Measurements from ENCODE around the gene CDADC1. TPM values are rescaled to one million over a fixed set of nuclear protein-coding genes. Genes with fewer than 3 reads are reported as not detected.

Gene CDADC1
- total and polyA plus RNA-seq, 2 of the 13 experiments (the other 11 are each of a cell fraction or from before 2014, with no cell fraction given): 2.4 to 9.0 TPM

GRCh38 chr13:49251326-49251725 lies 3.6 kb downstream of the CDADC1 start:
- intact Hi-C loops (cut with micrococcal nuclease; ENCODE audit: unreplicated experiment) (no loop called here), in situ Hi-C loops (cut with HindIII; ENCODE audit: extremely low pct_ligation_motif_present, low pct_unique_long_range_greater_than_20kb) (no loop called here)
- Histone ChIP-seq H2AFZ (ENCODE audit: low read length) (no peak overlapping the region), H3K79me2 (ENCODE audit: insufficient read depth, low read length) (peaks cover 7% of the 10 kb centered on the region), H3K4me2 (ENCODE audit: low read depth, low read length) (no peak overlapping the region), H3K27ac (ENCODE audit: extremely low read length, insufficient read depth, low read length) (no peak overlapping the region), H3K9ac (ENCODE audit: insufficient read depth, low read depth, low read length) (no peak overlapping the region), H3K9me3 (ENCODE audit: low read length) (no peaks in the 10 kb centered on the region), H4K20me1 (ENCODE audit: insufficient read depth, low read length) (no peaks in the 10 kb centered on the region), H3K4me3 (replicated peaks in 1 of 3; ENCODE audit: insufficient read depth in 1 of 3, low read depth in 2 of 3, low read length in 3 of 3) (no peak overlapping the region), H3K36me3 (replicated peaks in 1 of 2; ENCODE audit: control insufficient read depth in 1 of 2, insufficient read depth in 2 of 2, low read length in 2 of 2) (peaks cover 5 to 24% of the 10 kb centered on the region in 2 experiments; a peak in 4 of 5 replicates), H3K4me1 (ENCODE audit: insufficient read depth, low read length) (peaks cover 18% of the 10 kb centered on the region), H3K27me3 (ENCODE audit: control insufficient read depth in 1 of 2, insufficient read depth in 2 of 2, low read length in 2 of 2) (no peaks in the 10 kb centered on the region; a peak in 1 of 5 replicates)
- ATAC-seq: no peak
- TF ChIP-seq ZNF333 (CRISPR knock-in tag; IDR thresholded peaks at IDR 0.05; ENCODE audit: borderline replicate concordance) (no peak), ZBTB21 (CRISPR knock-in tag; IDR thresholded peaks at IDR 0.05) (no peak), HNF4A (CRISPR knock-in tag; IDR thresholded peaks at IDR 0.05) (no peak), ZSCAN9 (CRISPR knock-in tag; IDR thresholded peaks at IDR 0.05; ENCODE audit: borderline replicate concordance) (no peak), DR1 (CRISPR knock-in tag; IDR thresholded peaks at IDR 0.05) (no peak)
- no TSS peak for BruUV-seq (replicated peaks)
- POLR2A ChIA-PET: no interaction called here
- no peak for FAIRE-seq
- WGBS (ENCODE audit: low lambda C conversion rate): 93% methylated on average over 5 of the region's 5 CpGs
- DNase-seq (ENCODE audit: low spot score): no peak
- CTCF ChIA-PET (ENCODE audit: low intra/inter-chr PET ratio, low total read pairs): no interaction called here

- no peak overlapping the region for H2AFZ ChIP-seq (ENCODE audit: low read length)
- FAIRE-seq (no peak), ATAC-seq (no peak), DNase-seq (ENCODE audit: low spot score) (no peak)
- H3K36me3 ChIP-seq (replicated peaks in 1 of 2; ENCODE audit: control insufficient read depth in 1 of 2, insufficient read depth in 2 of 2, low read length in 2 of 2): peaks cover 5 to 32% of the 10 kb centered on the region in 2 experiments
- H3K79me2 ChIP-seq (ENCODE audit: insufficient read depth, low read length): peaks cover 6% of the 10 kb centered on the region
- peaks cover 18% of the 10 kb centered on the region for H3K4me1 ChIP-seq (ENCODE audit: insufficient read depth, low read length)
- H3K9me3 ChIP-seq (ENCODE audit: low read length): no peaks in the 10 kb centered on the region
- no peak overlapping the region for H3K4me2 ChIP-seq (ENCODE audit: low read depth, low read length)
- intact Hi-C loops (cut with micrococcal nuclease; ENCODE audit: unreplicated experiment) (no loop called here), in situ Hi-C loops (cut with HindIII; ENCODE audit: extremely low pct_ligation_motif_present, low pct_unique_long_range_greater_than_20kb) (no loop called here)
- H3K9ac ChIP-seq (ENCODE audit: insufficient read depth, low read depth, low read length): no peak overlapping the region
- H3K27me3 ChIP-seq (ENCODE audit: control insufficient read depth in 1 of 2, insufficient read depth in 2 of 2, low read length in 2 of 2): no peaks in the 10 kb centered on the region; a peak in 1 of 5 replicates
- no peak overlapping the region for H3K4me3 ChIP-seq (replicated peaks in 1 of 3; ENCODE audit: insufficient read depth in 1 of 3, low read depth in 2 of 3, low read length in 3 of 3)
- 95% methylated on average over 1 of the region's 1 CpG for WGBS (ENCODE audit: low lambda C conversion rate)
- no peaks in the 10 kb centered on the region for H4K20me1 ChIP-seq (ENCODE audit: insufficient read depth, low read length)
- BruUV-seq (replicated peaks): no TSS peak
- ChIA-PET CTCF (ENCODE audit: low intra/inter-chr PET ratio, low total read pairs) (no interaction called here), POLR2A (no interaction called here)
- no peak overlapping the region for H3K27ac ChIP-seq (ENCODE audit: extremely low read length, insufficient read depth, low read length)
- TF ChIP-seq MTA1 (CRISPR knock-in tag; IDR thresholded peaks at IDR 0.05; ENCODE audit: borderline replicate concordance) (no peak), TCF7L2 (IDR thresholded peaks at IDR 0.05; ENCODE audit: low read depth, low read length) (no peak), CREBL2 (CRISPR knock-in tag; IDR thresholded peaks at IDR 0.05; ENCODE audit: borderline replicate concordance) (no peak), ZGPAT (CRISPR knock-in tag; IDR thresholded peaks at IDR 0.05) (no peak), MEIS1 (CRISPR knock-in tag; IDR thresholded peaks at IDR 0.05; ENCODE audit: borderline replicate concordance) (no peak), SMARCE1 (IDR thresholded peaks at IDR 0.05; ENCODE audit: borderline replicate concordance) (no peak), WIZ (CRISPR knock-in tag; IDR thresholded peaks at IDR 0.05) (no peak), CHD2 (IDR thresholded peaks at IDR 0.05; ENCODE audit: low read depth, low read length) (no peak), ZNF24 (IDR thresholded peaks at IDR 0.05) (no peak), MEIS2 (CRISPR knock-in tag; IDR thresholded peaks at IDR 0.05) (no peak), FOXP1 (IDR thresholded peaks at IDR 0.05) (no peak), FOXP1 (CRISPR knock-in tag; IDR thresholded peaks at IDR 0.05) (no peak), MIER2 (CRISPR knock-in tag; IDR thresholded peaks at IDR 0.05) (no peak), BRF2 (CRISPR knock-in tag; IDR thresholded peaks at IDR 0.05) (no peak)
Observed at GRCh38 chr13:49253310-49253709, 5.6 kb downstream of the CDADC1 start.

Data from HepG2 (cell line).